ENCODE measurements around the gene LY86. TPM values are rescaled to one million over a fixed set of nuclear protein-coding genes. Genes with fewer than 3 reads are reported as not detected.

Gene LY86
- total and polyA plus RNA-seq, 10 of the 15 experiments (the other 5 are each of a cell fraction or from before 2014, with no cell fraction given): 68.2 to 457 (median 128) TPM

DNA sequence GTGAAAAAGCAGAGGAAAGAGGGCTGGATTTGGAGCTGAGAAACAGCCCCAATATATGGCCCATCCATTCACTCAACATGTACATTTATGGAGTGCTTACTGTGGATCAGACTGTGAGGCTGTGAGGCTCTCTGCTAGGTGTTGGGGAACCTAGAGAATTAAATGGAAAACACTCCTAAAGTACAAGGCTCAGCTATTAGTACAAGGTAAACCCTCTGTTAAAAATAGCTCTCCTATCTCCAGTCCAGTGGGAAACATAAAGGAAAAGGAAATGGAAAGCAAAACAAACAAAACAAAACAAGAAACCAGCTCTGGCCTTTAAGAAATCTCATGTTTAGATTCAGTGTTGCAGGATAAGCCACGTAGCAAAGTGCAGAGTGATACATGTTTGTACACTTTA lies 35.0 kb downstream of the LY86 start:
- CTCF ChIA-PET: interaction anchor here (0.6 kb wide), 1 partner anchor 285 kb away, joined by 3 read pairs; no protein-coding TSS in a partner anchor
- Histone ChIP-seq H3K79me2 (ENCODE audit: control insufficient read depth, insufficient read depth, low read length) (no peaks in the 10 kb centered on the region), H3K4me2 (ENCODE audit: control insufficient read depth, insufficient read depth) (no peak overlapping the region), H3K4me1 (ENCODE audit: control insufficient read depth, insufficient read depth, low read length) (no peaks in the 10 kb centered on the region), H3K36me3 (ENCODE audit: control insufficient read depth in 2 of 2, insufficient read depth in 2 of 2, low read length in 1 of 2) (peaks cover 6 to 10% of the 10 kb centered on the region in 2 experiments), H3K27me3 (replicated peaks in 1 of 2; ENCODE audit: control insufficient read depth in 2 of 2, insufficient read depth in 2 of 2, low read length in 1 of 2) (no peaks in the 10 kb centered on the region), H3K9ac (ENCODE audit: control insufficient read depth, insufficient read depth, low read length) (no peak overlapping the region), H3K4me3 (no peak overlapping the region), H4K20me1 (ENCODE audit: control insufficient read depth, insufficient read depth) (no peaks in the 10 kb centered on the region), H2AFZ (ENCODE audit: control insufficient read depth, low read depth, low read length) (no peak overlapping the region), H3K9me3 (replicated peaks; ENCODE audit: control insufficient read depth, insufficient read depth, low read length) (no peaks in the 10 kb centered on the region), H3K27ac (ENCODE audit: control insufficient read depth, insufficient read depth) (no peak overlapping the region)
- RAD21 ChIA-PET (ENCODE audit: unreplicated experiment): interaction anchor here (1.0 kb wide), 1 partner anchor 12 kb away, joined by 3 read pairs; no protein-coding TSS in a partner anchor
- 86% methylated on average over 1 of the region's 1 CpG for WGBS (ENCODE audit: insufficient coverage, insufficient replicate concordance, low lambda C conversion rate, missing lambda C conversion rate)
- BruUV-seq (replicated peaks): no TSS peak
- POLR2A ChIA-PET: no interaction called here
- SMC1A ChIA-PET (ENCODE audit: uncharacterized antibody, unreplicated experiment): interaction anchor here (1.1 to 1.5 kb wide), 2 partner anchors 10 to 13 kb away, joined by 3 to 4 read pairs; no protein-coding TSS in a partner anchor
- intact Hi-C loops (cut with micrococcal nuclease; ENCODE audit: unreplicated experiment): no loop called here
- FAIRE-seq (no peak), ATAC-seq (no peak), DNase-seq (ENCODE audit: low read depth, low spot score) (no peak)
- TF ChIP-seq RCOR1 (conservative IDR thresholded peaks at IDR 0.05; ENCODE audit: low read depth, low read length) (no peak), EGR1 (IDR thresholded peaks at IDR 0.05; ENCODE audit: borderline replicate concordance in 1 of 2, low read depth in 2 of 2, low read length in 2 of 2) (no peak), LARP7 (IDR thresholded peaks at IDR 0.05) (no peak), SRF (IDR thresholded peaks at IDR 0.05; ENCODE audit: low read depth in 2 of 2, low read length in 2 of 2) (no peak), SUZ12 (IDR thresholded peaks at IDR 0.05; ENCODE audit: unreplicated experiment) (no peak), ZSCAN29 (IDR thresholded peaks at IDR 0.05) (no peak), RELA (IDR thresholded peaks at IDR 0.05; ENCODE audit: borderline replicate concordance, partially characterized antibody) (no peak)
- TF ChIP-seq, protein P1, sequence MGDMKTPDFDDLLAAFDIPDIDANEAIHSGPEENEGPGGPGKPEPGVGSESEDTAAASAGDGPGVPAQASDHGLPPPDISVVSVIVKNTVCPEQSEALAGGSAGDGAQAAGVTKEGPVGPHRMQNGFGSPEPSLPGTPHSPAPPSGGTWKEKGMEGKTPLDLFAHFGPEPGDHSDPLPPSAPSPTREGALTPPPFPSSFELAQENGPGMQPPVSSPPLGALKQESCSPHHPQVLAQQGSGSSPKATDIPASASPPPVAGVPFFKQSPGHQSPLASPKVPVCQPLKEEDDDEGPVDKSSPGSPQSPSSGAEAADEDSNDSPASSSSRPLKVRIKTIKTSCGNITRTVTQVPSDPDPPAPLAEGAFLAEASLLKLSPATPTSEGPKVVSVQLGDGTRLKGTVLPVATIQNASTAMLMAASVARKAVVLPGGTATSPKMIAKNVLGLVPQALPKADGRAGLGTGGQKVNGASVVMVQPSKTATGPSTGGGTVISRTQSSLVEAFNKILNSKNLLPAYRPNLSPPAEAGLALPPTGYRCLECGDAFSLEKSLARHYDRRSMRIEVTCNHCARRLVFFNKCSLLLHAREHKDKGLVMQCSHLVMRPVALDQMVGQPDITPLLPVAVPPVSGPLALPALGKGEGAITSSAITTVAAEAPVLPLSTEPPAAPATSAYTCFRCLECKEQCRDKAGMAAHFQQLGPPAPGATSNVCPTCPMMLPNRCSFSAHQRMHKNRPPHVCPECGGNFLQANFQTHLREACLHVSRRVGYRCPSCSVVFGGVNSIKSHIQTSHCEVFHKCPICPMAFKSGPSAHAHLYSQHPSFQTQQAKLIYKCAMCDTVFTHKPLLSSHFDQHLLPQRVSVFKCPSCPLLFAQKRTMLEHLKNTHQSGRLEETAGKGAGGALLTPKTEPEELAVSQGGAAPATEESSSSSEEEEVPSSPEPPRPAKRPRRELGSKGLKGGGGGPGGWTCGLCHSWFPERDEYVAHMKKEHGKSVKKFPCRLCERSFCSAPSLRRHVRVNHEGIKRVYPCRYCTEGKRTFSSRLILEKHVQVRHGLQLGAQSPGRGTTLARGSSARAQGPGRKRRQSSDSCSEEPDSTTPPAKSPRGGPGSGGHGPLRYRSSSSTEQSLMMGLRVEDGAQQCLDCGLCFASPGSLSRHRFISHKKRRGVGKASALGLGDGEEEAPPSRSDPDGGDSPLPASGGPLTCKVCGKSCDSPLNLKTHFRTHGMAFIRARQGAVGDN (IDR thresholded peaks at IDR 0.05): no peak
- TF ChIP-seq, protein P2, sequence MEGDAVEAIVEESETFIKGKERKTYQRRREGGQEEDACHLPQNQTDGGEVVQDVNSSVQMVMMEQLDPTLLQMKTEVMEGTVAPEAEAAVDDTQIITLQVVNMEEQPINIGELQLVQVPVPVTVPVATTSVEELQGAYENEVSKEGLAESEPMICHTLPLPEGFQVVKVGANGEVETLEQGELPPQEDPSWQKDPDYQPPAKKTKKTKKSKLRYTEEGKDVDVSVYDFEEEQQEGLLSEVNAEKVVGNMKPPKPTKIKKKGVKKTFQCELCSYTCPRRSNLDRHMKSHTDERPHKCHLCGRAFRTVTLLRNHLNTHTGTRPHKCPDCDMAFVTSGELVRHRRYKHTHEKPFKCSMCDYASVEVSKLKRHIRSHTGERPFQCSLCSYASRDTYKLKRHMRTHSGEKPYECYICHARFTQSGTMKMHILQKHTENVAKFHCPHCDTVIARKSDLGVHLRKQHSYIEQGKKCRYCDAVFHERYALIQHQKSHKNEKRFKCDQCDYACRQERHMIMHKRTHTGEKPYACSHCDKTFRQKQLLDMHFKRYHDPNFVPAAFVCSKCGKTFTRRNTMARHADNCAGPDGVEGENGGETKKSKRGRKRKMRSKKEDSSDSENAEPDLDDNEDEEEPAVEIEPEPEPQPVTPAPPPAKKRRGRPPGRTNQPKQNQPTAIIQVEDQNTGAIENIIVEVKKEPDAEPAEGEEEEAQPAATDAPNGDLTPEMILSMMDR (IDR thresholded peaks at IDR 0.05 in 2 of 3, conservative IDR thresholded peaks at IDR 0.05 in 1 of 3; ENCODE audit: control insufficient read depth in 2 of 3, extremely low read depth in 1 of 3, insufficient read depth in 1 of 3, low read depth in 3 of 3, low read length in 3 of 3): no peak
- in situ Hi-C loops (cut with MboI): no loop called here

Data from GM12878 (cell line).